Mesenchymal stem cell (in vitro differentiated cells and primary cell): ENCODE data around the gene NKAIN2.
"Not testable (repeated sequence)": the region's sequence is repeated elsewhere in the genome, so short reads cannot be mapped to it uniquely, and the experiment has no call there.

Source experiments
- DNase-seq: peaks from one replicate; pipeline ENCODE4 v3.0.0-alpha.2; 2013
- H2AFZ ChIP-seq: one replicate; pipeline ENCODE4 v1.6.1; 2013; ENCODE audit warnings: low read depth, mild to moderate bottlenecking, control low read depth, inconsistent platforms, low read length, moderate library complexity
- H2AK5ac ChIP-seq: 2 replicates; pipeline ENCODE4 v1.6.1; 2013; ENCODE audit warnings: low read length, moderate library complexity, mild to moderate bottlenecking, inconsistent platforms; ENCODE audit not compliant: severe bottlenecking
- H2BK120ac ChIP-seq: one replicate; pipeline ENCODE4 v1.6.1; 2013; ENCODE audit warnings: low read depth, mild to moderate bottlenecking, inconsistent platforms, low read length, moderate library complexity
- H2BK12ac ChIP-seq, 2 experiments: one replicate each; pipeline ENCODE4 v1.6.1; 2013; ENCODE audit warnings: inconsistent platforms in 2 of 2, low read length in 2 of 2, mild to moderate bottlenecking in 2 of 2, moderate library complexity in 2 of 2, control low read depth in 1 of 2
- H2BK15ac ChIP-seq: one replicate; pipeline ENCODE4 v1.6.1; 2013; ENCODE audit warnings: mild to moderate bottlenecking, low read depth, inconsistent platforms; ENCODE audit not compliant: poor library complexity, severe bottlenecking
- H2BK5ac ChIP-seq: 2 replicates; pipeline ENCODE4 v1.6.1; 2013; ENCODE audit warnings: low read depth, mild to moderate bottlenecking, low read length, control low read depth, inconsistent platforms; ENCODE audit not compliant: poor library complexity, severe bottlenecking
- H3K14ac ChIP-seq, 2 experiments: one replicate each; pipeline ENCODE4 v1.6.1; 2013; ENCODE audit warnings: inconsistent platforms in 2 of 2, low read length in 2 of 2, control low read depth in 1 of 2, mild to moderate bottlenecking in 1 of 2, moderate library complexity in 1 of 2
- H3K18ac ChIP-seq, 2 experiments: one replicate each; pipeline ENCODE4 v1.6.1; 2013; ENCODE audit warnings: inconsistent platforms in 2 of 2, low read length in 2 of 2, control low read depth in 1 of 2, low read depth in 1 of 2, mild to moderate bottlenecking in 1 of 2
- H3K23ac ChIP-seq, 2 experiments: one replicate each; pipeline ENCODE4 v1.6.1; 2013; ENCODE audit warnings: inconsistent platforms in 2 of 2, low read length in 2 of 2, mild to moderate bottlenecking in 2 of 2, moderate library complexity in 2 of 2, control low read depth in 1 of 2
- H3K27ac ChIP-seq: 2 replicates; pipeline ENCODE4 v1.5.1; 2013; ENCODE audit warnings: mild to moderate bottlenecking, moderate library complexity, low read length, control low read depth, inconsistent platforms; ENCODE audit not compliant: poor library complexity, severe bottlenecking
- H3K27me3 ChIP-seq, 2 experiments: 2 replicates each; pipeline versions ENCODE4 v1.6.1 to v1.7.0; 2013; ENCODE audit warnings: low read length in 2 of 2, mild to moderate bottlenecking in 2 of 2, moderate library complexity in 2 of 2, control low read depth in 1 of 2, inconsistent platforms in 1 of 2; ENCODE audit not compliant: control insufficient read depth in 1 of 2, insufficient read depth in 1 of 2
- H3K36me3 ChIP-seq, 2 experiments: 2 replicates each; pipeline versions ENCODE4 v1.6.1 to v1.7.0; 2013; ENCODE audit warnings: low read length in 2 of 2, control low read depth in 1 of 2, inconsistent platforms in 1 of 2, low read depth in 1 of 2, mild to moderate bottlenecking in 1 of 2; ENCODE audit not compliant: insufficient read depth in 2 of 2, control insufficient read depth in 1 of 2
- H3K4ac ChIP-seq, 2 experiments: one replicate each; pipeline ENCODE4 v1.6.1; 2013; ENCODE audit warnings: inconsistent platforms in 2 of 2, low read length in 2 of 2, mild to moderate bottlenecking in 2 of 2, moderate library complexity in 2 of 2, control low read depth in 1 of 2, low read depth in 1 of 2
- H3K4me1 ChIP-seq: 2 replicates; pipeline ENCODE4 v1.6.1; 2013; ENCODE audit warnings: low read depth, low read length, control low read depth; ENCODE audit not compliant: control insufficient read depth, insufficient read depth
- H3K4me2 ChIP-seq: 2 replicates; pipeline ENCODE4 v1.6.1; 2013; ENCODE audit warnings: low read length, mild to moderate bottlenecking, inconsistent platforms; ENCODE audit not compliant: poor library complexity, severe bottlenecking
- H3K4me3 ChIP-seq, 2 experiments: 2 replicates each; pipeline versions ENCODE4 v1.5.1 to v1.7.0; 2013; ENCODE audit warnings: low read length in 2 of 2, mild to moderate bottlenecking in 2 of 2, control low read depth in 1 of 2, low read depth in 1 of 2; ENCODE audit not compliant: insufficient read depth in 1 of 2
- H3K79me1 ChIP-seq: replicated peaks from 2 replicates; pipeline ENCODE4 v1.6.1; 2013; ENCODE audit warnings: mild to moderate bottlenecking, control low read depth, low read length, inconsistent platforms; ENCODE audit not compliant: poor library complexity, severe bottlenecking
- H3K9ac ChIP-seq: 2 replicates; pipeline ENCODE4 v1.7.0; 2013; ENCODE audit warnings: mild to moderate bottlenecking, low read length, moderate library complexity
- H3K9me3 ChIP-seq: 2 replicates; pipeline ENCODE4 v1.7.0; 2013; ENCODE audit warnings: mild to moderate bottlenecking, low read length; ENCODE audit not compliant: control insufficient read depth
- H4K8ac ChIP-seq: one replicate; pipeline ENCODE4 v1.6.1; 2013; ENCODE audit warnings: inconsistent platforms, mild to moderate bottlenecking, low read length, moderate library complexity
- H4K91ac ChIP-seq: one replicate; pipeline ENCODE4 v1.6.1; 2013; ENCODE audit warnings: mild to moderate bottlenecking, low read length, inconsistent platforms
- WGBS: methylation state at CpG from one replicate; pipeline ENCODE4 v1.1.7; 2013; ENCODE audit warnings: mixed read lengths; 5-methylcytosine and 5-hydroxymethylcytosine counted together

The NKAIN2 gene

DNA sequence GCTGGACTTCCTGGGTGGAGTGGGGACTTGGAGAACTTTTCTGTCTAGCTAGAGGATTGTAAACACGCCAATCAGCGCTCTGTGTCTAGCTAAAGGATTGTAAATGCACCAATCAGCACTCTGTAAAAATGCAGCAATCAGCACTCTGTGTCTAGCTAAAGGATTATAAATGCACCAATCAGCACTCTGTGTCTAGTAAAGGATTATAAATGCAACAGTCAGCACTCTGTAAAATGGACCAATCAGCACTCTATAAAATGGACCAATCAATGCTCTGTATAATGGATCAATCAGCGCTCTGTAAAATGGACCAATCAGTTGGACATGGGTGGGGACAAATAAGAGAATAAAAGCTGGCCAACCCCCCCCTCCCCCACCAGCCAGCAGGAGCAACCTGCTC is 760.5 kb downstream of the NKAIN2 start:
- H3K4me3 ChIP-seq, H3K14ac ChIP-seq, H2BK120ac ChIP-seq, H3K4me2 ChIP-seq, H3K79me1 ChIP-seq, H3K9ac ChIP-seq, H4K91ac ChIP-seq, H2AK5ac ChIP-seq, DNase-seq, H3K23ac ChIP-seq, H2AFZ ChIP-seq, H4K8ac ChIP-seq, H3K4me1 ChIP-seq, H3K27ac ChIP-seq, H2BK12ac ChIP-seq, H2BK15ac ChIP-seq, H2BK5ac ChIP-seq, H3K36me3 ChIP-seq, H3K27me3 ChIP-seq, H3K4ac ChIP-seq, H3K18ac ChIP-seq: not testable (repeated sequence)
- WGBS = 90% methylated on average over 2 of the region's 3 CpGs
- H3K9me3 ChIP-seq = peaks cover 18% of the 10 kb centered on the region

DNA sequence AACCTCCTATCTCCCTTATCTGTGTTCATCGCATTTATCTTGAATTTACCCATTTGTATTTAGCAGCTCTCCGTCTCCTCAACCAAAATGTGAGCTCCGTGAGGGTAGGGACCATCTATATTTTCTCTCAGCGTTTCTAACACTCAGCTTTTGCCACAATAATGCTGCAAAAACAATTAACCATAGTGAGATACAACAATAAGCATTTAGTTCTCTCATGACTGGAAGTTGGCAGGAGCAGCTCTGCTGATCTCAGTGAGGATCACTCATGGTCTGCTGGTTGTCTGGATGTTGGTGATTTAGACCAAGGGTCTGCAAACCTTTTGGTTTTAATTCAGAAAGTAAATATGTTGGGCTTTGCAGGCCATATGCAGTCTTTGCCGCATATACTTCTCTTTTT is 763.7 kb downstream of the NKAIN2 start:
- peaks cover 12% of the 10 kb centered on the region for H3K9me3 ChIP-seq
- H3K27ac ChIP-seq = no peak overlapping the region
- H3K4me3 ChIP-seq = no peak overlapping the region
- H3K14ac ChIP-seq = no peak overlapping the region
- no peak overlapping the region for H4K8ac ChIP-seq
- WGBS = 86% methylated on average over 5 of the region's 5 CpGs
- no peak for DNase-seq
- H3K27me3 ChIP-seq = no peaks in the 10 kb centered on the region
- no peak overlapping the region for H3K4ac ChIP-seq
- no peak overlapping the region for H2BK120ac ChIP-seq
- H3K79me1 ChIP-seq = no peaks in the 10 kb centered on the region
- H2BK12ac ChIP-seq = no peak overlapping the region
- no peak overlapping the region for H2AFZ ChIP-seq
- no peak overlapping the region for H3K23ac ChIP-seq
- no peak overlapping the region for H3K4me2 ChIP-seq
- H2BK15ac ChIP-seq = no peak overlapping the region
- no peak overlapping the region for H3K9ac ChIP-seq
- H4K91ac ChIP-seq = no peak overlapping the region
- no peaks in the 10 kb centered on the region for H3K4me1 ChIP-seq
- no peak overlapping the region for H3K18ac ChIP-seq
- H2AK5ac ChIP-seq = no peak overlapping the region
- H2BK5ac ChIP-seq = no peak overlapping the region
- no peaks in the 10 kb centered on the region for H3K36me3 ChIP-seq

DNA sequence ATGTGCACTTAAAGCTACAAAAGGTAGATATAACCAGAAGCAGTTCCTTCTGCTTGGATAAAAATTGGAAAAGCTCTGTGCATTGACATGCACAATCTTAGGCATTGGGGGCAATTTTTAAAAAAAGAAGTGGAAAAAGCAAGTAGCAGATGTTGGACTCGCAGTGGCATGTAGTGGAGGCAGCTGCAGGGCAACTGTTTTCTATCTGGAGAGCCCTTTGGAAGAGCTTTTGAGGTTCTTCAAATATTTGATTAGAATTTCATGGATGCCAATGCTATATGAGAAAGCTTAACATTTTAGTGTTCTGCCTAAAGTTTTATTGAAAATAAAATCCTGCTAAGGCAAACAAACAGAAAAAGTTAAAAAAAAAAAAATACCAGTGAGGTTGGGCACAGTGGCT is 770.3 kb downstream of the NKAIN2 start:
- 96% methylated on average over 1 of the region's 1 CpG for WGBS

DNA sequence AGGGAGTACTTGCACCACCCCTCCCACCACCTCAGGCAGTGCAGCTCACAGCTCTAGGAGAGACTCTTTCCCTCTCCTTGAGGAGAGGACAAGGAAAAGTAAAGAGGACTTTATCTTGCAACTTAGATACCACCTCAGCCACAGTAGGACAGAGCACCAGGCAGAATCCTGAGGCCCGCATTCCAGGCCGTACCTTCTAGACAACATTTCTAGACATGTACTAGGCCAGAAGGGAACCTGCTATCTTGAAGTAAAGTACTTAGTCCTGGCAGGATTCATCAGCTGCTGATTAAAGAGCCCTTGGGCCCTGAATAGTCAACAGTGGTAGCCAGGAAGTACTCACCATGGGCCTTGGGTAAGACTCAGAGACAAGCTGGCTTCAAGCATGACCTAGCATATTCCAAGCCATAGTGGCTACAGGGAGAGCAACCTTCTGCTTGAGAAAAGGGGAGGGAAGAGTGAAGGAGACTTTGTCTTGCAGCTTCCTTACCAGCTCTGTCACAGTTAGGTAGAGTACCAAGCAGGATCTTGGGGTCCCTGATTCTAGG is 774.1 kb downstream of the NKAIN2 start:
- no peak overlapping the region for H4K91ac ChIP-seq
- H3K23ac ChIP-seq = no peak overlapping the region
- H2BK120ac ChIP-seq = no peak overlapping the region
- no peak overlapping the region for H3K18ac ChIP-seq
- H2BK12ac ChIP-seq = no peak overlapping the region
- H4K8ac ChIP-seq = no peak overlapping the region
- H3K27ac ChIP-seq = no peak overlapping the region
- peaks cover 4% of the 10 kb centered on the region for H3K9me3 ChIP-seq
- no peaks in the 10 kb centered on the region for H3K27me3 ChIP-seq
- H2BK5ac ChIP-seq = no peak overlapping the region
- no peak overlapping the region for H3K4me3 ChIP-seq
- H3K4me2 ChIP-seq = no peak overlapping the region
- no peak overlapping the region for H3K9ac ChIP-seq
- no peak overlapping the region for H2AK5ac ChIP-seq
- no peak overlapping the region for H3K14ac ChIP-seq
- no peak for DNase-seq
- H3K4me1 ChIP-seq = no peaks in the 10 kb centered on the region
- H2BK15ac ChIP-seq = no peak overlapping the region
- H3K4ac ChIP-seq = no peak overlapping the region
- H3K79me1 ChIP-seq = no peaks in the 10 kb centered on the region
- H3K36me3 ChIP-seq = no peaks in the 10 kb centered on the region
- WGBS = 100% methylated on average over 2 of the region's 2 CpGs
- H2AFZ ChIP-seq = no peak overlapping the region

More for the DNA sequence above, 770.3 kb downstream of the NKAIN2 start:
- Histone ChIP-seq H3K27me3 (no peaks in the 10 kb centered on the region), H3K36me3 (no peaks in the 10 kb centered on the region), H2AK5ac (no peak overlapping the region), H3K18ac (no peak overlapping the region), H2BK15ac (no peak overlapping the region), H4K91ac (no peak overlapping the region), H2AFZ (no peak overlapping the region), H3K23ac (no peak overlapping the region), H2BK12ac (no peak overlapping the region), H3K27ac (no peak overlapping the region), H3K4me3 (no peak overlapping the region), H2BK5ac (no peak overlapping the region), H3K4me1 (no peaks in the 10 kb centered on the region), H3K4ac (no peak overlapping the region), H3K9ac (no peak overlapping the region), H3K4me2 (no peak overlapping the region), H3K14ac (no peak overlapping the region), H4K8ac (no peak overlapping the region), H3K9me3 (peaks cover 4% of the 10 kb centered on the region), H2BK120ac (no peak overlapping the region), H3K79me1 (no peaks in the 10 kb centered on the region)
- no peak for DNase-seq
